B cell (primary cell): ENCODE results near the gene TBC1D22A.

Experiments
- CTCF ChIP-seq: fragments of 200-600 bp; IDR thresholded peaks from one replicate; pipeline ENCODE4 v1.8.0; 2022; ENCODE audit warnings: antibody characterized with exemption, mild to moderate bottlenecking
- EZH2 ChIP-seq: IDR thresholded peaks from 2 replicates; pipeline ENCODE4 v1.6.1; 2012; ENCODE audit warnings: borderline replicate concordance, low read depth, mild to moderate bottlenecking, moderate library complexity, low read length; ENCODE audit not compliant: insufficient read depth, poor library complexity, severe bottlenecking

- TF ChIP-seq CTCF (no peak), EZH2 (no peak)
Observed at GRCh38 chr22:47001288-47001687, 238.8 kb downstream of the TBC1D22A start.
